ENCODE data around the gene SRSF2. TPM values are rescaled to one million over a fixed set of nuclear protein-coding genes. Genes with fewer than 3 reads are reported as not detected.
"Not testable (repeated sequence)": the region's sequence is repeated elsewhere in the genome, so short reads cannot be mapped to it uniquely, and the experiment has no call there.

The SRSF2 gene
- total RNA-seq, 1 donor from 2014 or later, result 429 TPM

DNA sequence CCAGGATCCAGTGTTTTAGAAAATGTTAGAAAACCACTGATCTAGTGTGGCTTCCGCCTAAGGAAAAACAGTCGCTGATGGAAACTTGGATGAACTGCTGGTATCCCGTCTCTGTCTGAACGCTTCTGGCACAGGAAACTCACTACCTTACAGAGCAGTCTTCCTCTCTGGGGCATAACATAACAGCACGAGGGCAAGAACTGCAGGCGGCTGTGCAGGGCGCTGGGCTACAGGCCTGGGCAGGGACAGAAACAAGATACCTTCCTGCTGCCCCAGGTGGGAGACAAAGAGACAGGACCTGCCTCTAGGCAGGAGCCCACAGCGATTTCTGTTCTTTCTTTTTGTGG, 36.9 kb downstream of the SRSF2 start:
- DNase-seq (ENCODE audit: low spot score in 2 of 2), result no peak
- H3K36me3 ChIP-seq, result no peaks in the 10 kb centered on the region
- peaks cover 25 to 66% of the 10 kb centered on the region in 2 donors for H3K4me1 ChIP-seq
- H3K4me3 ChIP-seq, result peak overlapping the region; percentile 34 to 59
- TF ChIP-seq, protein P1, sequence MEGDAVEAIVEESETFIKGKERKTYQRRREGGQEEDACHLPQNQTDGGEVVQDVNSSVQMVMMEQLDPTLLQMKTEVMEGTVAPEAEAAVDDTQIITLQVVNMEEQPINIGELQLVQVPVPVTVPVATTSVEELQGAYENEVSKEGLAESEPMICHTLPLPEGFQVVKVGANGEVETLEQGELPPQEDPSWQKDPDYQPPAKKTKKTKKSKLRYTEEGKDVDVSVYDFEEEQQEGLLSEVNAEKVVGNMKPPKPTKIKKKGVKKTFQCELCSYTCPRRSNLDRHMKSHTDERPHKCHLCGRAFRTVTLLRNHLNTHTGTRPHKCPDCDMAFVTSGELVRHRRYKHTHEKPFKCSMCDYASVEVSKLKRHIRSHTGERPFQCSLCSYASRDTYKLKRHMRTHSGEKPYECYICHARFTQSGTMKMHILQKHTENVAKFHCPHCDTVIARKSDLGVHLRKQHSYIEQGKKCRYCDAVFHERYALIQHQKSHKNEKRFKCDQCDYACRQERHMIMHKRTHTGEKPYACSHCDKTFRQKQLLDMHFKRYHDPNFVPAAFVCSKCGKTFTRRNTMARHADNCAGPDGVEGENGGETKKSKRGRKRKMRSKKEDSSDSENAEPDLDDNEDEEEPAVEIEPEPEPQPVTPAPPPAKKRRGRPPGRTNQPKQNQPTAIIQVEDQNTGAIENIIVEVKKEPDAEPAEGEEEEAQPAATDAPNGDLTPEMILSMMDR (IDR thresholded peaks at IDR 0.05), result no peak
- no peaks in the 10 kb centered on the region for H3K9me3 ChIP-seq
- H3K27me3 ChIP-seq, result no peaks in the 10 kb centered on the region
- peak overlapping the region; percentile 90 to 93 for H3K27ac ChIP-seq
- intact Hi-C loops (cut with DNase I), result loop anchor here (1.0 kb wide), 1 partner anchor 9 kb away; no protein-coding TSS in a partner anchor

- H3K27ac ChIP-seq, result peak overlapping the region; percentile 90 to 93
- intact Hi-C loops (cut with DNase I); DNase-seq (ENCODE audit: low spot score in 2 of 2): not testable (repeated sequence)
Measured at GRCh38 chr17:76698466-76698977, 38.6 kb downstream of the SRSF2 start.

DNA sequence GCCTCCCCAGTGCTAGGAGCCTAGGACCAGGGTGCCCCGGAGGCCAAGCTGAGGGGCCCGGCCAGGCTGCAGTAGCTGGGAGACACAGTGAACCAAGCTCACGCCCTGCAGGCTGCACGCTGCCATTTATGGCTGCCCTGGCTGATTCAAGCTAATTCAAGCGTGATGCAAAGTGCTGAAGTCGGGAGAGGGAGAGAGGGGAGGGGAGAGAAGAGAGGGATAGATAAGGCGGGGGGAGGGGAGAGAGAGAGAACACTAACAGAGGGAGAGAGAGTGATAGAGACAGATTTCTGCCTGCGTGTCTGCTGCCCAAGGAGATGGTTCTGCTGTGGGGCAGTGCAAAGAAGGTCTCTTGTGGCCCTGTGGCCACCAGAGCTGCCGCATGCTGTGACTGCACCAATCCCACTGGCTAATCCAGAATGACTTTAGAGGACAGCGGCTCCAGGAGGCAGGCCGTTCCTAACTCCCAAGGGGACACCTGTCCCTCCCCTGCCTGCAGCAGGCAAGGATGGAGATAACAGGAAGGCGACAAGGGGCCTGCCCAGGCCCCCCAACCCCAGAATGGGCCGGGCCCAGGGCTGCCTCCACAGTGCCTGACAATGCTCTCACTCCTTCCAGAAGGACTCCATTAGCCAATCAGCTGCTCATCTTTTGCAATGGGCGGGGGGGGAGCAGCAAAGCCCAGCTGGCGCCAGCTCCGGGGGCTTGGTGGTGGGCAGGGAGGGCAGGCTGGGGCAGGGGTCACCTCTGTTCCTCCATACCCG, 39.2 kb downstream of the SRSF2 start:
- H3K9me3 ChIP-seq, result no peaks in the 10 kb centered on the region
- H3K36me3 ChIP-seq, result no peaks in the 10 kb centered on the region
- H3K4me3 ChIP-seq, result peak overlapping the region; percentile 13 to 43
- H3K4me1 ChIP-seq, result peaks cover 25 to 74% of the 10 kb centered on the region in 2 donors
- no peak for DNase-seq (ENCODE audit: low spot score in 2 of 2)
- H3K27me3 ChIP-seq, result no peaks in the 10 kb centered on the region
- intact Hi-C loops (cut with DNase I), result no loop called here
- TF ChIP-seq, protein P1 (IDR thresholded peaks at IDR 0.05), result no peak
- peak overlapping the region; percentile 90 to 93 for H3K27ac ChIP-seq

More at GRCh38 chr17:76698466-76698977, 38.6 kb downstream of the SRSF2 start:
- H3K27me3 ChIP-seq, H3K4me3 ChIP-seq, H3K9me3 ChIP-seq, H3K36me3 ChIP-seq: not testable (repeated sequence)
- peaks cover 25 to 72% of the 10 kb centered on the region in 2 donors for H3K4me1 ChIP-seq

- Histone ChIP-seq H3K27me3 (no peaks in the 10 kb centered on the region), H3K4me1 (peaks cover 25 to 76% of the 10 kb centered on the region in 2 donors), H3K27ac (peak overlapping the region; percentile 90 to 93), H3K9me3 (no peaks in the 10 kb centered on the region), H3K36me3 (no peaks in the 10 kb centered on the region), H3K4me3 (peak overlapping the region; percentile 13 to 43)
- intact Hi-C loops (cut with DNase I), result no loop called here
- no peak for DNase-seq (ENCODE audit: low spot score in 2 of 2)
- TF ChIP-seq, protein P1 (IDR thresholded peaks at IDR 0.05), result no peak
Measured at GRCh38 chr17:76696763-76697701, 40.1 kb downstream of the SRSF2 start.

GRCh38 chr17:76695059-76695831, 41.9 kb downstream of the SRSF2 start:
- TF ChIP-seq, protein P1 (IDR thresholded peaks at IDR 0.05), result no peak
- H3K27ac ChIP-seq, result peak overlapping the region; percentile 90 to 93
- intact Hi-C loops (cut with DNase I), result no loop called here

More at GRCh38 chr17:76695059-76695831, 41.9 kb downstream of the SRSF2 start:
- Histone ChIP-seq H3K27me3 (no peaks in the 10 kb centered on the region), H3K4me3 (no peak overlapping the region), H3K36me3 (peaks cover 0 to 5% of the 10 kb centered on the region in 2 donors), H3K9me3 (no peaks in the 10 kb centered on the region), H3K4me1 (peaks cover 20 to 72% of the 10 kb centered on the region in 2 donors)
- no peak for DNase-seq (ENCODE audit: low spot score in 2 of 2)
